ENCODE results near the gene ZNF841.
A peak's percentile ranks its signal among the peaks of the same experiment; 100 is the strongest.
"Not testable (repeated sequence)": the region's sequence is repeated elsewhere in the genome, so short reads cannot be mapped to it uniquely, and the experiment has no call there.

Gene ZNF841
- 15.2 to 35.5 (median 33.1) reads per million in 3 experiments for total RNA-seq

- DNase-seq, result peak; percentile 71
Observed at GRCh38 chr19:52095172-52096014, at the start of gene ZNF841. Gene ZNF841, minus strand, starts transcription at chr19:52095765. Its CDS starts 10,964 bp downstream, at chr19:52084801.

- no peak for DNase-seq
Observed at GRCh38 chr19:52142001-52142595, 46.5 kb upstream of the ZNF841 start.

- no peak for DNase-seq
Observed at GRCh38 chr19:52141203-52141602, 45.6 kb upstream of the ZNF841 start.

DNA sequence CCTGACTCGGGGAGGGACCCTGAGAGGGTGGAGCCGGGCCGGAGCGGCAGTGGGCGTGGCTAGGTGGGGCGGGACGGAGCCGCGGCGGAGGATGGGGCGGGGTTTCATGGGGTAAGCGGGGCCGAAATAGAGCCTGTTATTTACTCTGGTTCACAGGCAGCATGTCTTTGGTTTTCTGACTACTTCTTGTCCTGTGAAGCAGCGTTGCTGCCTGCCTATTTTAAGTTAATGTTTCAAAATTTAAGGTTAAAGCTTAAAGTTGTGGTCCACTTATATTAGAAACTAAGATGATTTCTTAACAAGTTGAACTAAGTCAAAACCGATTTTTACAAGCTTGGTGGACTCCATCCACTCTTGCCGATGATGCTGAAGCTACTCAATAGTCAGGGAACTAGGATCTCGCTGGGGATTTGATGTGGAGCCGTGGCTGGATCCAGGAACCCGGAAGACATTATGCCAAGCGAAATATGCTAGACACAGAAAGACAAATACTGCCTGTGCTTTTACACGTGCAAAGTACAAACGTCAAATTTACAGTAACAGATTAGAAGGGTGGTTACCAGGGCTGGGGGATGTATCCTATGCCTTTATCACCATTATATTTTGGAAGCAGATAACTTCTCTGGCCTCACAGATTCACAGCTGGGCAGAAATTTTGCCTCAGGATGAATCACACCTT, 44.6 kb upstream of the ZNF841 start:
- no peak for DNase-seq

DNA sequence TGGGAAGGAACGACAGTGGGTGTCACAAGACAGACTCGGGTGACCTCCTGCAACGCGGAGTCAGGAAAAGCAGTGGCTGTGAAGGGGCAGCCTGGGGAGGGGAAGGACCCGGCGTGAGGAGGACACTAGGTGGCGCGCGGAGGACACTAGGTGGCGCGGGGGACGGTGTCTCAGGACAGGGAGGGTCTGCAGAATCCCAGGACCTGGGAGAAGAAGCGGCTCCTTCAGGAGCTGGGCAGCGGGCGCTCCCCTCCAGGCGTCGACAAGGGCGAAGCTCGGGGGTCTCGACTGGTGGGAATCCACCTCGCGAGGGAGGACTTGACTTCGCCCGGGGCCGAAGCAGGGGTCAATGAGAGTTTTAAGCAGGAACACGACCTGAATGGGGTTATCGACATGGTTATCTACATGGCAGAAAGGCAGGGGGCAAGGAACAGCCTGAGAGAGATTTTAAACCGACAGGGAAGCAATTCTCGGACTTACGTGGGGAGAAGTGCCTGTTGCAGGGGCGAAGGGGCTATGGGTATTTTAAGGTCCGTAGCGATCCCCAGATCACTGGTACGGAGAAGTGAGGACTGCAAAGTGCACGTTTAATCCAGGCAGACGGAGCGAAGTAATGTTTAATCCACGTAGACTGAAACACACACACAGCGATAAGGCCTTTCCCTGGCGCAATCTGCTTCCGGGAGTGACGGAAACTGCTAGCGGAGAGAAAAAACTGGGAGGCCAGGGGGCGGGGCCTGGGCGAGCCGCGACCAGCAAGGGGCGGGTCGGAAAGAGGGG, 43.9 kb upstream of the ZNF841 start, which contains the start of gene ZNF616:
ZNF616 (minus strand) TSS at position 687 of the 780 bp plus-strand sequence. CDS start 9,426 bp downstream, outside the sequence.
- peak; percentile 96 for DNase-seq

- no peak for DNase-seq
Observed at GRCh38 chr19:52138983-52139251, 43.4 kb upstream of the ZNF841 start.

DNA sequence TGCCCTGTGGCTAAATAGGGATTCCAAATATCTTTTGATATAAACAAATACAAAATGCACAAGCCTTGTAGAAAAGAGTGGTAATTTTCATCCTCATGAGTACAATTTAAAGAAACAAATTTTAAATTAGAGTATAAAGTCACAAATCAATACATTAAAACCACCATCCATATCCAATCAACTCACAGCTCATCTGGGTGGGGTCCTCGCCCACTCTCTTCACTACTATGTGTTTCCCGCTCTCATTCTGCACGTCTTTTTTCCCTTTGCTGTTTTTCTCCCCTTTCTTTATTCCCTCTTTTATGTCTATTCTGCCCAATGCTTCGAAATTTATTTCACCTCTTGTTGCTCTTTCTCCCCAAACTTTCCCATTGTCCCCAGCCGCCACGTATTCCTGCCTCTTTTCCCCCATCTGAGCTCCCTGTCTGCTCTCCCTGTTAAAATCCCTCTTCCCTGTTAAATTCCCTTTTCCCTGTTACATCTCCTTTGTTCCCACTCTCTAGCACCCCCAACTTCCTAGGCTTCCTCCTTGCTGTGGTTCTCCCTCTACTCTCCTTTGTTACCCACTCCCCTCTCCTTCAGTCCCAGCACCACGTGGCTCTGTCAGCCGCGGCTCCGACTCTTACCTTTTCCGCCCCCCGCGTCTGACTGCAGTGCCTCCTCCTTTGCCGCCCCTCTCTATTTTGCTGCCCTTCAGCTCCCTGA, 42.9 kb upstream of the ZNF841 start:
- DNase-seq, result no peak

GRCh38 chr19:52120286-52120685, 24.7 kb upstream of the ZNF841 start:
- no peak for DNase-seq

DNA sequence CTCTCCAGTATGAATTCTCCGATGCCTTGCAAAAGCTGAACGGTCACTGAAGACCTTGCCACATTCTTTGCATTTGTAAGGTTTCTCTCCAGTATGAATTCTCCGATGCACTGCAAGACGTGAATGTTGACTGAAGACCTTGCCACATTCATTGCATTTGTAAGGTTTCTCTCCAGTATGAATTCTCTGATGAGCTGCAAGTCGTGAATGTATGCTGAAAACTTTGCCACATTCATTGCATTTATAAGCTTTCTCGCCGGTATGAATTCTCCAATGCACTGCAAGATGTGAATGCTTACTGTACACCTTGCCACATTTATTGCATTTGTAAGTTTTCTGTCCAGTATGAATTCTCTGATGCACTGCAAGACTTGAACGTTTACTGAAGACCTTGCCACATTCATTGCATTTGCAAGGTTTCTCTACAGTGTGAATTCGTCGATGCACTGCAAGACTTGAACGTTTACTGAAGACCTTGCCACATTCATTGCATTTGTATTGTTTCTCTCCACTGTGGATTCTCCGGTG, 20.0 kb upstream of the ZNF841 start:
- DNase-seq, result no peak

DNA sequence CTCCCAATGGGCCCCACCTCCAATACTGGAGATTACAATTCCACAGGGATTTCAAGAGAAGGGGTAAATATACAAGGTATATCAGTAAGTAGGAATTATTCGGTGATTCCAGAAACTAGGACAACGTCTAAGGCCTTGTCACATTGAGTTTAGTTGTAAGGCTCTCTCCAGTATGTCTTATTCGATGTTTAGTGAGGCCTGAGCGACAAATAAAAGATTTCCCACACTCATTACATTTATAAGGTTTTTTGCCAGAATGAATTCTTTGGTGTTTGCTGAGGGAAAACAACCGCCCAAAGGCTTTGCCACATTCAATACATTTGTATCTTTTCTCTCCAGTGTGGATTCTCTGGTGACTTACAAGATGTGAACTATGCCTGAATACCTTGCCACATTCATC, 19.1 kb upstream of the ZNF841 start:
- DNase-seq, result no peak

DNA sequence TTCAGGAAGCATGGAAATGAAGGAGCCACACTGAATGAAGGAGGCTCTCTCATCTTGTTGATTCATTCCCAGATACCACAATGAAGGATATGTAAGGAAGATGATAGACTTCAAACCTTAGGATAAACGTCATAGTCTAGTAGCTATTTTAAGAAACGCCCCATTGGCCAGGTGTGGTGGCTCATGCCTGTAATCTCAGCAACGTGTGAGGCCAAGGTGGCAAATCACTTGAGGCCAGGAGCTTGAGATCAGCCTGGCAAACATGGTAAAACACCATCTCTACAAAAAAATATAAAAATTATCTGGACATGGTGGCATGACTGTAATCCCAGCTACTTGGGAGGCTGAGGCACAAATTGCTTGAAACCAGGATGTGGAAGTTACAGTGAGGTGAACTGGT, 17.1 kb upstream of the ZNF841 start:
- DNase-seq, result no peak

DNA sequence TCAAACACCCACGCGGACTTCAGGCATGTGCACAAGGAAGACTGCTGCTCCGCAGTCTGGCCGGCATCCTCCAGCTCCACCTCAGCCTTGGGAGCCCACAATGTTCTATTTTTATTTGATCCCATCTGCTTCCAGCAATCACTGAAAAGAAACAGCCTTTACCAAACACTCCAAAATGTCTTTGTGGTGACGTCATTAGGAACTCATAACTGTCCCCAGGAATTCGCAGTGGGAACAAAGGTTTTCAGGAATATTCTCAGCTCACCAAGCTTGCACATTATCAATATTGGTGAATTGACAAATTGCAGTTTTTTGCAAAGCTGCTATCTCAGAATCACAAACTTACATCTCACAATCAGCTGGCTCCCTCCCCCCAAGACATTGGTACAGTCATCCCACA, 15.2 kb upstream of the ZNF841 start:
- DNase-seq, result no peak

GRCh38 chr19:52102782-52103181, 7.2 kb upstream of the ZNF841 start:
- no peak for DNase-seq

DNA sequence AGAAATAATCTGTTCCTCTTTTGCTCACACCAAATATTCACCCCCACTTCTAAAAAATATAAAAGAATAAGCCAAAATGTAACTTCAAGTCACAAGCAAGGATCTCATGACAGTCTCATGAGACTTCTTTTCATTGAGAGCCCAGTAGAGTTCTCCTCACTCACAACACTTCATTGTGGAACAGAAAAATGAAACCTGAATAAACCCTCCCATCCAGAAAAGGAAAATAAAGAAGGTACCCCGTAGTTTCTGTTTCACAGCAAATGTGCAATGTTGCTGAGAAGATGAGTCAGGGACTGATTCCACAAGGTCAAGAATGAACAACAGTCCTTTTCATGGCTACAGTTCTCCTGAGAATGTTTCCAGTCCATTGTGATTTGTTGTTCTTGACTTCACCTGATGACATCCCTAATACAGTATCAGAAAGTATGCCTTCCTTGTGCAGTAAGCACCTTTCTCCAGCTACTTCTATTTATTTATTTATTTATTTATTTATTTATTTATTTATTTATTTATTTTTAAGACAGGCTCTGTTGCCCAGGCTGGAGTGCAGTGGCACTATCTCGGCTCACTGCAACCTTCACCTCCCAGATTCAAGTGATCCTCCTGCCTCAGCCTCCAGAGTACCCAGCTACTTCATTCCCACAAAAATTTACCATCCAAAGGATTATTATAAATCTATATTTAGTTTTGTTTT, 6.4 kb upstream of the ZNF841 start:
- DNase-seq, result no peak

GRCh38 chr19:52099497-52100138, 4.1 kb upstream of the ZNF841 start:
- DNase-seq, result no peak

DNA sequence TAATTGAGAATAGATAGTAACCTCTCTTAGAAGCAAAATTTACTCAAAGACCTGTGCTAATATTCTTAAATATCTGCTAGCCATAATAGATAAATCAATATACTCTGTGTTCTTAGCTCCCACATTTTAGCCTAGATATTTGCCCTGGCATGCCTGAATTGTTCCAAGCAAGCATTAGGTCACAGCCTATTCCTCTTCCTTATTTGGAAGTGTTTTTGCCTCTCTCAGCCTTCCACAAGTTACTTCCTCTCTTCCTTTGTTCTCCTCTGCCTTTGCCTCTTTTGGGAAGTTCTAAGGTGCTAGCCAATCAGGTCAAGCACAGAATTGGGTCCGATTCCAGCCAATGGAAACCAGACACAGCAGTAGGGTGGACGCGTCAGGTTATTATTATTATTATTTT, 851 bp upstream of the ZNF841 start:
- not testable (repeated sequence) for DNase-seq

DNA sequence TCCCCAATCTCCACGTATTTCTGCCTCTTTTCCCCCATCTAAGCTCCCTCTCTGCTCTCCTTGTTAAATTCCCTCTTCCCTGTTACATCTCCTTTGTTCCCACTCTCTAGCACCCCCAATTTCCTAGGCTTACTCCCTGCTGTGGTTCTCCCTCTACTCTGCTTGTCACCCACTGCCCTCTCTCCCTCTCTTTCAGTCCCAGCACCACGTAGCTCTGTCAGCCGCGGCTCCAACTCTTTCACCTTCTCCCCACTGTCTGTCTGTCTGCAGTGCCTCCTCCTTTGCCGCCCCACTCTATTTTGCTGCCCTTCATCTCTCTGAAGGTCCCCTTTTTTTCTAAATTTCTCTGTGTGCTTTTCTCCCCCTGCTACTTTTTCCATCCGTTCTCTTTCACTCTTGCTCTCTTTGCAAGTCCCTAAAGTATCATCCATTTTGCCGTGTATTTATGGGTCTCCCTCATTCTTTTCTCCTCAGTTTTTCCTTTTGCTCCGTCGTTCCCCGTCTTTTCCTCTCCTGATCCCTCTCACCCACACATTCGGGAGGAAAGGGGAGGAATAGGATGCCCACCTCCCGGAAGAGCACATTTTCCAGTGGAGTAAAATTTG, 937 bp downstream of the ZNF841 start:
- DNase-seq, result no peak

- DNase-seq, result no peak
Observed at GRCh38 chr19:52086481-52086880, 9.1 kb downstream of the ZNF841 start.

DNA sequence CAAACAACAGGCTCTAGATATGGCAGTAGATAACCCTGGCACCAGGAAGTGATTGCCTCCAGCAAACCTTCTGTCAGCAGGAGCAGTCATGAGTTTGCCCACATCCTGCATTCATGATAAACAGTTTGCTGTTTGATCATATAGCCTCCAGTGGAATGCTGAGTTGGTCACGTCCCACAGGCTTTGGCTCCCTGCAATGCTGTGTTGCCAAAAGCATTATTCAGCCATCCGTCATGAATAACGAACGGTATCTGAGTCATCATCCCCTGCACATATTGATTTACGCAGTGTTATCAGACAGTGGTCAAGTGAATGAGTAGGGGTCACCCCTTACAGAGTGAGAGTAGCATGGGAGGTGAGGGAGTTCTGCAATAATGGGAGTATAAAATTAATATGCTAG, 25.1 kb downstream of the ZNF841 start:
- DNase-seq, result no peak

GRCh38 chr19:52069653-52070052, 25.9 kb downstream of the ZNF841 start:
- DNase-seq, result no peak
